NCI-H526 treated with DMSO at 0.1 percent for 48 hours (cell line): ENCODE data around the gene NPB.
"Not testable (repeated sequence)": the region's sequence is repeated elsewhere in the genome, so short reads cannot be mapped to it uniquely, and the experiment has no call there.

Experiments used
- DNase-seq: peaks from one replicate; lab custom pipeline; 2025; lab: John Stamatoyannopoulos, UW

The NPB gene

DNA sequence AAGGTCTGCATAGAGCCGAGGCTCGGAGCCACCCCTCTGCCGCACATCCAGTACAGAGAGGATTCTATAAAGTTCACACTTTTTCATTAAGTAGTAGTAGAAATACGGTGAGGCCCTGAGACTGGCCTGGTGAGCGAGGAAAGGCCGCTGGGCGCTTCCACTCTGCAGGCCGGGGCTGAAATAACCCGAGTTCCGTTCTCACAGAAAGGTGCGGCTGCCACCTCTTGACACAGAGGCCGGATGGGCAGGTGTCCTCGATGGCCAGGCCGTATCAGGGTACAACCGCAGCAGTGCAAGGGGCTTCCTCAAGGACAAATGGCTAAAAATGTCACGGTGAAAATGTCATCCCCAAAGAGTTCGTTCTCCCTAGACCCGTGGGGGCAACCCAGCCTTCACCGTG, 9.9 kb downstream of the NPB start:
- no peak for DNase-seq

DNA sequence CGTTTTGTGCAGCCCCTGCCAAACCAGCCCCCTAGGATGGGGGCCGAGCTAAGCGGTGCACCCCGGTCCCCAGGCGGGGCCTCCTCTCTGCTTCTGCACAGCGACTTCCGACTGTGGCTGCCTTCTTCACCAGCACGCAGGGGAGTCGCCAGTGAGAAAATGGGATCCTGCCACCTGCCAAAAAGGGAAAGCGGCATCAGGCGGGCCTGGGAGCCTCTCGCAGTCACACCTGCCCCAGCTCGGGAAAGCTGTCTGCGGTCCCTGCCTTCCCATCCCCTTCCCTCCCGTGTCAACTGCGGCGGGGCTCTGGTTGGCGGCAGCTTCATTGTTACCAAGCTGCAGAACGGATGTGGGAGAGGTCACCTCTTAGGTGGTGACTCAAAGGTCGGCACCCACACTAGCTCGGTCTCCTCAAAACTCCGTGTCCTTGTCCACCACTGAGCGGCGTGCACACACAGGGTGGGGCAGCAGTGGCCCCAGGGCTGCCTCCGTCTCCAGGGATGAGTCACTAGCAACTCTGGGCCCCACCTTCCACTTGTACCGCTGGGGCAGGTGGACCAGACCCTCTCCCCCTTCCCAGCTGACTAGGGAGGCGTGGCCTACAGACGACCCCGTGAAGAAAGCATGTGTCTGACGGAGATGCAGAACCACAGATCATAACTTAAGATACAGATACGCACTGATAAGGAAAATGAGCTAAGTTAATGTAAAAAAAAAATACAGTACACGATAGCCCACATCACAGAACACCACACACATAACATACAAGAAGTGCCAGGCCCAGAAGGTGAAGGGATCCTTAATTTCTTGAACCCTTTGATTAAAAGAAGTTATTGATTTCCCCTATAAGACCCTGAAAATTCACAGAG, 10.6 kb downstream of the NPB start:
- DNase-seq, result no peak

DNA sequence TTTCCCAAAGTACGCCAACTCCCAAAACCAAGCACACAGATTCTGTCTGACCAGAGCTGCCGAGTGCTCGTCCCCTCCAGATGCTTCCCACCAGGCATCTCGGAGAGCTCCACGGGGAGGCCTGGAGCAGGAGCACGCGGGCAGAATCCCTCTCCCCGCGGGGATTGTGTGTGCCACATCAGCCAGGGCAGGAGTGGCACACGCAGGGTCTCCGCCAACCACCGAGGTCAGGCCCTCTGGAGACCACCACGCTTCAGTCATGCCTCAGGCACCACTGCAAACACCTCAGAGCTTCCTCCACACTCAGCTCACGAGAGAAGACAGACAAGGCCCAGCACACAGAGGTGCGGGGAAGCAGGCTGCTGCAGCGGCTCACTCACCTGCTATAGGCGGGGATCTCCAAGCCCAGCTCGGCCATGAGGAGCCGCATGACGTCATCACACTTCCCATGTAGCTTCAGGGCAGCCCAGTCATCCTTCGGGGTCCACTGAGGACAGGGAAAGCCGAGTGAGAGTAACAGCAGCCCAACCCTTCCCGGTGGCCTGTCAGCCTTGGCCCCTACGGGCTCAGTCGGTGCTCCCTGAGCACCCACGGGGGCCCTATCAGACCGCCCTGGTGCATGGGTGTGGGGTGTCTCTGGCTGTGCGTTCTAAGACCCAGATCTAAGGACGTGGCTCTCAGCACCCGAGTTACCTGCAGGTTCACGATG, 11.5 kb downstream of the NPB start:
- DNase-seq, result no peak

DNA sequence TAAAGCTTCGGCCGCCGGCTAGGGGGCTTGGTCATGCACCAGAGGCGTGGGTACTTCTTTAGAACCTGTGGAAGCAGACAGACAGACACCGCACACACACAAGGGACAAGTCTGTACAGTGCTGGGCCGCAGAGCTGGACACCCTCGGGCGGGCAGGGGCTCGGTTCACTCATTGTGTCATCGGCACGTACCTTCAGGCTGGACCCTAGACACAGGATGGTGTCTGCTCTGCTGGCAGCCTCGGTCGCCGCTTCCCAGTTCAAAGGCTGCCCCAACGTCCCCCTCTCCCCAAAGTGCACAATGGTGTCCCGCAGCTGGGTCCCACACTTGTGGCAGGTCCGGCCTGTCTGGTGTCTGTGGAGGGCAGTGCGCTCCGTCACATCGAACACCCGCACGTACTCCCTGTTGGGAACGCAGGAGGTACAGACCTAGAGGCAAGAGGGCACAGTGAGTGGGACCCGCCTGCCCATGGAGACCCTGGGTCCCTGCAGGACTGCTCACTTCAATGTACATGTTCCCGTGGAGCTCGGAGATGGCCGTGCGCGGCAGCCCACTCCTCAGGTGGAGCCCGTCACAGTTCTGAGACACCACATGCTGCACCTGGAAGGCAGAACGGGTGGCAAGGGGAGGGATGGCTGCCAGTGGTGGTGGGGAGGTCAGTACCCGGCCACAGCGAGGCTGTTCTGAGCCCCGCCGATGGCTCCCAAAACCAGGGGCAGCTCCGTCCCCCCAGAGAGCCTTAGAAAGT, 12.2 kb downstream of the NPB start:
- no peak for DNase-seq

DNA sequence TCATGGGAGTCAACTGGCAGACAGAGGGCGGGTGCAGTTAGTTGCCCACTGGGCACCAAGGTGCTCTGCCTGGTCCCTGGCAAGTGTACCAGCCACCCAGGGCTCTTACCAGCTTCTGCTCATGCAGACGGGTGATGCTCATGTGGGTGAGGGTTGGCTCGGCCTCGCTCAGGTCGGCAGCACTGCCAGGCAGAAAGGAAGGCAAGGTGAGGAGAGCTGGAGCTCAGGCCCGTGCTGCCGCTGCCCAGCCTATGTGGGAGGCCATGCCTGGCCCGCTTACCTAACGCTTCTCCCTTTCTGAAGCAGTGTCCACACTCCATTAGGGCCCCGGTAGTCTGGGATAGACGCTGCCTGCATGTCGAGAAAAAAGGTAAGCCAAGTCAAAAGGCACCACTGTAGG, 13.3 kb downstream of the NPB start:
- DNase-seq, result no peak

DNA sequence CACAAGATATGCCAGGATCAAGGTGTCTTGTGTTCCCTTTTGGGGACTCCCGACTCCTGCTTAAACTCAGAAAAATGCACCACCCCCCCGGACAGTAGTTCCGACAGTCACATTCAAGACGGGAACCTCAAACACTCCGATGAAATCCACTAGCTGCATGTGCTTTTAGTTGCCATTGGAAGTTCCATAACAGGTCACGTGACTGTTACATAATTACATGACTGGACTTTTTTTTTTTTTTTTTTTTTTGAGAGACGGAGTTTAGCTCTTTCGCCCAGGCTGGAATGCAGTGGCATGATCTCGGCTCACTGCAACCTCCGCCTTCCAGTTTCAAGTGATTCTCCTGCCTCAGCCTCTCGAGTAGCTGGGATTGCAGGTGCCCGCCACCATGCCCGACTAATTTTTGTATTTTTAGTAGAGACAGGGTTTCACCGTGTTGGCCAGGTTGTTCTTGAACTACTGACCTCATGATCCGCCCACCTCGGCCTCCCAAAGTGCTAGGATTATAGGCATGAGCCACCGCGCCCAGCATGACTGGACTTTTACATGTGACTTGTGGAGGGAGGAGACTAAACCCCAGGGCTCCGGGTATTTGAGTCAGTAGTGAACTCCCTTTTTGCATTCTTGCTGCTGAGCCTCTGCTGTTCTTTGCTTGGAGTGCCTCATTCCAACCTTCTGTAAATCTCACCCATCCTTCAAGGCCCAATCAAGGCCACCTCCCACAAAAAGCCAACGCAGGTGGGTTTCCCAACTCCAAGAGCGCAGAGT, 14.4 kb downstream of the NPB start:
- DNase-seq, result no peak

DNA sequence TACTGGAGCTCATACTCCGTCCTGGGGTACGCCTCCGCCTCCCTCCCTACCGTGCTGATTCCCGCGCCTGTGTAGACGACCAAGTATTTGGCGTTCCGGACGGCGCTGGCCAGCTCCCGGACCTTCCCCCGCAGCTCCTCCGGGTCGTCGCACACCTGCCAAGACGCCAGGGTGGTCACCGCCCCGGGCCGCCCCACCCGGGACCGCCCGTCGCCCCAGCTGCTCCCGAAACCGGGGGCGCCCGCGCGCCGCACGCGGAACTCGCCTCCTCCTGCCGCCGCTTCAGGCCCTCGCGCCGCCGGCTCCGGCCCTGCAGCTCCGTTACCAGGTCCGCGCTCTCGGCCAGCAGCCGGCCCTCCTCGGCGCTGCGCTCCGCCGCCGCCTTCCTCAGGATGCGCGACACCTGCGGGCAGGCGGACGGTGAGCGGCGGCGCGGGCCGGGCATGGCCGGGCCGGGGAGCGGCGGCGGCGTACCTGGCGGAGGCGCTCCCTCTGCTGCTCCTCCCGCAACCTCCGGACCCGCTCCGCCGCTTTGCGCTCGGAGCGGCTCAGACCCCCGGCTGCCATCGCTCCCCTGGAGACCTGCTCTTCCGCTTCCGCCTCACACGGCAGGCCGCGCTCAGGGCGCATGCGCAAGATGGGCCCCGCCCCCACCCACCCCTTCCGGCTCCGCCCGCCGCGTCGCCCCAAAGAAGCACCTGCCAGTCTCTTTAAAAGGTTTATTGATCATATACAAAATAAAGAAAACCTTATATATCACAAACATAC, 15.7 kb downstream of the NPB start, which contains the start of gene SIRT7:
SIRT7 (minus strand) TSS at position 612 of the 768 bp plus-strand sequence; CDS start at position 567, 45 bp downstream.
- DNase-seq, result peak; percentile 44

DNA sequence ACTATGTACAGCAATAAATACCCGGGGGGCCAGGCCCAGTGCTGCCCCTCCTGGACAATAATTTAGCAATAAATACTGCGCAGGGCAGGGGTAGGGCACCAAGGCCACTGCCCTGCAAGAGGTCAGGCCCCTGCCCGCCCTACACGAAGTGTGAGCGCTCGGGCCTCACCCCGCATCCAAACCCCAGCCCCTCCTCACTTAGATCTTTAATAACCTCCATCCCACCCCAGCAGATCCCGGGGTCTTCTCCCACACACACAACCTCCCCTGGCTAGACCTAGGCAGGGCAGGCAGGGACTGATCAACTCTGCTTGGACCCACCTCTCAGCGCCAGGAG, 16.3 kb downstream of the NPB start:
- DNase-seq, result not testable (repeated sequence)

DNA sequence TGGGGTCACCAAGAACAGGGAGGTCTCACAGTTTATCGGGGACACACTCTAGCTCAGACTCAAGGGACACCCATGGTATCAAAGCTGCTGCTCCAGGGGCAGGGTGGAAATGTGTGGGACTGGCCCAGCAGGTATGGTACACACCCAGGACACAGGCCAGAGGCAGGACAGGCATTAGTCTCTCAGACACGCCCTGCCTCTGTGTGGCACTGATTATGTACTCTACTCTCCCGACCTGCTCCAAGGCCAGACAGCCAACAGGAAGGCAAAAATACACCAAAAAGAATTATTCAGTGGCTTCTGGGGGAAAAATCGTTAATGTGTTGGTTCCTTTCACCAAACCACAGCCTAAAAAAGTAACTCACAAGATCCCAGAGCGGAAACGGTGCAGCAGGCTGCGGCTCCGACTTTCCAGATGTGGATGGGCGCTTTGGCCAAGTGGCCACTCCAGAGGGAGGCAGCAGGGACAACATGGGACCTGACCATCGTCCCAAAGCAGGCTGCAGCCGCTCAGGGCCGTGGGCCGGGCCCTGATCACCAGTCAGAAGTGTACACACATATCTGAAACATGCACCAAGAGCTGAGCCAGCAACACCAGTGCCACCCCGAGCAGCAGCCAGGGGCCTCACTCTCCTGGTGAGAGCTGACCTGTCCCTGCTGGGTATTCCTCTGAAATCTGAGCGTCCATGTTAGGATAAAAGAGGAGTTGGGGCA, 17.0 kb downstream of the NPB start:
- no peak for DNase-seq

DNA sequence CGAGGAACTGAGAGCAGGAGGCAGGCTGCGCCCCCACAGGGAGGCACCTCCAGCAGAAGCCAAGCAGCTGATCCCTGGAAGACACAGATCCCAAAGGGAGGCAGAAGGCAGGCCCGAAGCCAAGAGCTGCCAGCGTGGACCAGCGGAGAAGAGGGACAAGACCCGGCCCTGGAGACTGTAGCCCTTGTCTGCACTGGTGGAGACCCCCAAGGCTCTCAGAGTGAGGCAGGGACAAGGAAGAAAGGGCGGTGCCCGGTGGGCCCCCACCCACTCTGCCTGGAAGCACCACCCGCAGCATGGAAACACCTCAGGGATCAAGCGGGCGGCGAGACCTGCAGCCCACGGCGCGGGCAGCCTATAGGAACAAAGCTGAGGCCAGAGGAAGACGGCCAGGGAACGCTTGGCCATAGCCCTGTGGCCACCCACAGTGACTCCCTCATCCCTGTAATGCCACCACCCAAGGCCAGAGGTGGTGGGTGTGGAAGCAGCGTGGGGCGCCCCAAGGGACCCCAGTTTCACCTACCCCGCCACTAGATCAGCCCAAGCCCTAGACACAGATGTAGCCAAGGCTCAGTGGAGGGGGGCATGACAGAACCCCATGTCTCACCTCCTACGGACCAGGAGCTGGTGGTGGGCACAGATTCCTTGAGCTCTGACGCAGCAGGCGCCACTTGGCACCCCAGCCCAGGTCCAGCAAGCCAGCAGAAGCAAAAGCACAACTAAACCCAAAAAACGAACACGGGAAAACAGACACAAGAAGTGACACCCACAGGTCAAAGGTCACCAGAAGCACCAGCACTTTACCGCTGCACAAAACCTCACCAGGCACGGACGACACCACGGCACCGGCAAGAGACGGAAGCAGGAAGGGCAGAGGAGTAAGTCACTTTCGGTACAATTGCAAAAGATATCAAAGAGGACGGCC, 18.8 kb downstream of the NPB start:
- no peak for DNase-seq

DNA sequence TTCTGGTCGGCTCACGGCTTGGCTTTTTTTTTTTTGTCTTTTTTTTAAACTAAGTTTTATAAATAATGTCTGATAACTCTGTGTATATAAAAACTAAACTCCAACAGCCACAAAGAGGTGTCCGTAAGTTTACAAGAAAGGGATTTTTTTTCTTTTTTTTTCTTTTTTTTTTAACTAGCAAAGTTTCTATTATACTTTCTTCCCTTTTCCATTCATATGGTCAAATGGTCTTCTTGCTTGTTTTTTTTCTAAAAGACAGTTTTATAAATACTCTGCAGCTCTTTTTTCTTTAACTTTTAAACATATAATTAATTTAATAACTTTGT, 19.5 kb downstream of the NPB start:
- no peak for DNase-seq

DNA sequence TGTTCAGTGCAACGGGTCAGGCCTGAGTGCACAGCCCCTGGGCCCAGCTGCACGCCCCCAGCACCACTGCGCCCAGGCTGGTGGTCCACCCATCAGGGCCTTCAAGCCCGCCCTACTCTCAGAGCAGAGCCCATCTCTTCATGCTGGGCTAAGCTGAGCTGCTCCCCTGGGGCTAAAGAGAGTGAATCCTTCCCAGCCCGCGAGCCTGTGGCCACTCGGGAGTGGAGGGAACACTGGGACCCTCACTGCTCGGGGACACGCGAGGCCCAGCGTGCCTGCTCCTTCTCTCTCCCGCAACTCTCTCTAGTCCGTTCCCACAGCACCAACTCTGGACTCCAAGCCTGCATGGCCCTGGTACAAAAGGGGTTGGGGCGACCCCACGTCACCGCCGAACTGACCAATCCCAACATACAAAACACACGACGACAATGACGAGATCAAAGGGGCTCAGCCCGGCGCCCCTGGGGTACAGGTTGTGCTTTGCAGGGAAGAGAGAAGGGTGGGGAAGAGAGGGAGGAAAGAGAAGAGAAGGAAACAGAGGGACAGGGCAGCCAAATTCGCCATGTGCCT, 20.0 kb downstream of the NPB start:
- no peak for DNase-seq

DNA sequence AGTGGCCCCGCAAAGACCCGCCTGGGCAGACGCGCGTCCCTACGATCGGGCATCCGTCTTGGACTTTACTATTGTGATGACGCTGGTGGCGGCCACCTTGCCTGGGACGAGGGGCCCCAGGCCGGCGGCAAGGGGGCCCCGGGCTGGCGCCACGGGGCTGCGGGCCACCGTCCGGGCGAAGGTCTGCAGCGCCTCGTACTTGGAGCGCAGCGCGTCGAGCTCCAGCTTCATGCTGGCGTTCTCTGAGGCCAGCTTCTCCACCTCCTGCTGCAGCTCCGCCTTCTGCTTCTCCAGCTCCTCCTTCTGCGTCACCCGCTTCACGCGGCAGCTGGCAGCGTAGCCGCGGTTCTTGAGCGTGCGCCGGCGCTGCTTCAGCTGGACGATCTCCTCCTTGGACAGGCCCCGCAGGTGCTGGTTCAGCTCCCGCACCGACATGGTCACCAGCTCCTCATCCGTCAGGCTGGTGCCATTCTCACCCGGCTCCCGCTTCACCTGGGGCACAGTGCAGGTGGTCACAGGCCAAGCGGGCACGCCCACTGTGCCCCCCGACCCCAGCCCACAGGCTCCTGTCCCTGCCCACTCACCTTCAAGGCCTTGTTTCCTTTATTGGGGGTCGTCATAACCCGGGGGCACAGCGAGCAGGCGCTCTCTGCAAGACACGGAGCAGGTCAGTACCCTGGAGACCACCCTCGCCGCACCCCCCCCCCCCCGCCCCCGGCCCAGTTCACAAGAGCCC, 20.7 kb downstream of the NPB start:
- no peak for DNase-seq

DNA sequence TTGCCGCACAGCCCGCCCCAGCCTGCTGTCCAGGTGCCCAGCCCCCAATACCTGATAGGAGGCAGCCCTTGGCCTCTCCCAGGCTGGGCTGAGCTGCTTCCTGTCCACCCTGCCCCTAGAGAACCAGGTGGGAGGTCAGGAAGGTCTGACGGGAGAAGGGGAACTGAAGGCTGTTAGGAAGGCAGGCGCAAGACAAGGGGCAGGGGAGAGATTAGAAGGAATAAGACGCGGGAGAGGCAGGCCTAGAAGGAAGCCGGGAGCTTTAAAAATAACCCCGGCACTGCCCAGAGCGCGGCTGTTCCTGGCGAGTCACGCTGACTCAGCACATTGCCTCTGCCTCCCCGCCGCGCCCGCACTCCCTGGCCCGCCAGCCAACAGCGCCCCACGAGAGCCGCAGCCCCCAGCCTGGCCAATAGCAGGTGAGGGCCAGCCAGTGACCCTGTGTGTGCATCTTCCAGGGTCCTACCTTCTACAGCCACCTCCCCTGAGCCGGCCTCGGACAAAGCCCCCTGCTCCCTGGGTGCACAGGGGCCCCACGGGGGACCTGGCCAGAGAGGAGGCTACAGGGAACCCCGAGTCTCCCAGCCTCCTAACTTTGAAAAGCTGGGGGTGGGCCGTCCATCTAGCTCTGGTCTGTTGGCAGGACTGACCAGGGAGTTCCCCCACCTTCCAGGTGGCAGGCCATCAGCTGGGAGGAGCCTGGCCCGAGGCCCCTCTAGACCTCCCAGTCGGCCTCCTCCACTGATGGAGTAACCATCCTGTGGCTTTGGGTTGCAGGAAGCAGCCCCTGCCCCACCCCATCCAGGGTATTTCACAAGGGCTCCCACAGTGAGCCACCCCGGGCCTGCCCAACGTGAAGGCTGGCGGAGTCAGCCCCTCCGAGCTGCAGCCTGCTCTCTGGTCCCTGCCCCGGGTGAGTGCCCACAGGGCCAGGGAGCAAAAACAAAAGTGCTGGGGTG, 21.5 kb downstream of the NPB start:
- DNase-seq, result no peak

DNA sequence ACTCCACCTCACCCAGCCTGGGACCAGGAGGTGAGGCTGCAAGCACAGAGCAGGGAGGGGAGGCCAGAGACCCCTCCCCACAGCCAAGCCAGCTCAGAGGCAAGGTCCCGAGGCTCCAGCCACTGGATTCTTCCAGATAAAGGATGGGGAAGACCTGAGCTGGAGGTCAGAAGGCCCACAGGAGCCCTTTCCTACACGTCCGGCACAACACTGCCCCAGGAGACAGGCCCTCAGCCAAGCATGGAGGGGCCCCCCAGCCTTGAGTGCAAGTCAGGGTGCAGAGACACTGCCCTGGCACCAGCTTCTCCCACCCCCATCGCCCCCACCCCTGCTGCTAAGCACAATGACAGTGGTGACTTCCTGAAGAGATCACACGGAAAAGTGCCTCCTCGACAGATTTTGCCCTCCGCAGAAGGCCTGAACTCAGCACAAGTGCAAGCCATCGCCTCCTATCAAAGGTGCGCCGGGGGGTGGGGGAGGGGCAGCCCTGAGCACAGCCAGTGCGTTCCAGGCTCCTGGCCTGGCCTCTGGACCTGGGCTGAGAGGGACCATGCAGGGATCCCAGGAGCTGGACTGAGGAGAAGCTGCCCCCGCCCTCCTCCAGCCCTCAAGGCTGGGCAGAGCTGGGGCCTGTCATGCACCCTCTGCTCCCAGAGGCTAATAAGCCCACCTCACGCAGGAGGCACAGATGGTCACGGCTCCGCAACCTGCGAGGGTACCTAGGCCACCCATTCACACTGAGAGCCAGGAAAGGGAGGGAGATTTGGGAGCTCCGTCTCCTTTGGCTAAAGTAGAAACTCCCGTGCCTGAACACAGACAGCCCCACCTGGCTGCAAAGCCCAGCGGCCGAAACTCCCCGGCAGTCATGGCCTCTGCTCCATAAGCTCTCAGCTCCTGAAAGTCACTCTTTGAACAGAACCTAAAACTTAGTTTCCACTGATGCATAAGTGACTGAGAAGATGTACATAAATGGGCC, 22.8 kb downstream of the NPB start:
- no peak for DNase-seq

DNA sequence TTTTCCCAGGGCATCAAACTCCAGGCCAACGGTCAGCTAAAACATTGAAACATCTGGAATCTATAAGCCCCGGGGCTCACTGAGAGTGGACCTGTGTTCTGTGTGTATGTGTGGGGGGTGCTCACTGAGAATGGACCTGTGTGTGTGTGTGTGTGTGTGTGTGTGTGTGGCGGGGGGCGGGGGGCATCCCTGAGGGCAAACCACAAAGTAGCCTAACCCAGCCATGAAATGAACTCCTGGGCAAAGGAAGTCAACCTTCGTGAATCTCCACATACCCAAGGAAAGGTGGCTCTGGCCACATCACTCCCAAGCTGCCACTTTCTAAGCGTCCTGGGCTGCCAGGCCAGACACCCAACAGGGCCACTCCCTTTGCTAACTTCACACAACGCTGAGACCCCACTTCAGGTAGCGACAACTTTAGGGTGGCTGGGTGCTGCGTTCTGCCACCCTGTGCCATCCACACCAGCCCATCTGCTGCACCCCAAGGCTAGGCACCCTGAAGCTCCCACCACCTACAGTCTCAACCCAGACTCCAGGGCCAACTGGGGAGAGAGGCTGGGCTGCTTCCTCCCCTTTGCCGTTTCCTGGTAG, 23.9 kb downstream of the NPB start:
- DNase-seq, result no peak
